Measurements from ENCODE around the gene SERPINA9. TPM values are rescaled to one million over a fixed set of nuclear protein-coding genes. Genes with fewer than 3 reads are reported as not detected.
"Not testable (repeated sequence)": the region's sequence is repeated elsewhere in the genome, so short reads cannot be mapped to it uniquely, and the experiment has no call there.

Gene SERPINA9
- total RNA-seq, 2 experiments from 2014 or later, result not detected

GRCh38 chr14:94423453-94424056 is 52.4 kb downstream of the SERPINA9 start:
- TF ChIP-seq EZH2phosphoT487 (IDR thresholded peaks at IDR 0.05; ENCODE audit: borderline replicate concordance, low read depth, low read length) (no peak), CTCF (conservative IDR thresholded peaks at IDR 0.05; ENCODE audit: low read length) (peak; percentile 90)
- CTCF ChIA-PET (ENCODE audit: unreplicated experiment), result no interaction called here
- Histone ChIP-seq H3K4me1 (ENCODE audit: insufficient read depth, low read length, poor library complexity, severe bottlenecking) (no peaks in the 10 kb centered on the region), H3K27ac (ENCODE audit: low read depth, low read length, poor library complexity, severe bottlenecking) (no peak overlapping the region), H3K79me2 (ENCODE audit: insufficient read depth, low read depth, low read length) (no peaks in the 10 kb centered on the region), H3K36me3 (ENCODE audit: insufficient read depth, low read length) (no peaks in the 10 kb centered on the region), H2AFZ (ENCODE audit: low read length) (no peak overlapping the region), H3K4me3 (ENCODE audit: low read depth, low read length, poor library complexity, severe bottlenecking) (no peak overlapping the region), H3K9me2 (ENCODE audit: insufficient read depth, low read length) (no peaks in the 10 kb centered on the region), H3K4me2 (ENCODE audit: low read length) (no peak overlapping the region), H4K20me1 (ENCODE audit: insufficient read depth, low read length) (no peaks in the 10 kb centered on the region), H3K9me3 (ENCODE audit: low read length) (no peaks in the 10 kb centered on the region)
- POLR2A ChIA-PET, result no interaction called here
- intact Hi-C loops (cut with micrococcal nuclease; ENCODE audit: unreplicated experiment), result loop anchor here (2.0 kb wide), 1 partner anchor 63 kb away; no protein-coding TSS in a partner anchor
- BruUV-seq (replicated peaks), result no TSS peak
- DNase-seq (ENCODE audit: low spot score), result peak; percentile 56

- H3K4me3 ChIP-seq (ENCODE audit: low read depth, low read length, poor library complexity, severe bottlenecking), result no peak overlapping the region
- no peak for DNase-seq (ENCODE audit: low spot score)
- H3K9me3 ChIP-seq (ENCODE audit: low read length), result no peaks in the 10 kb centered on the region
- intact Hi-C loops (cut with micrococcal nuclease; ENCODE audit: unreplicated experiment), result no loop called here
- H3K4me2 ChIP-seq (ENCODE audit: low read length), result no peak overlapping the region
- CTCF ChIA-PET (ENCODE audit: unreplicated experiment), result no interaction called here
- BruUV-seq (replicated peaks), result no TSS peak
- no peaks in the 10 kb centered on the region for H4K20me1 ChIP-seq (ENCODE audit: insufficient read depth, low read length)
- H2AFZ ChIP-seq (ENCODE audit: low read length), result no peak overlapping the region
- no peaks in the 10 kb centered on the region for H3K36me3 ChIP-seq (ENCODE audit: insufficient read depth, low read length)
- POLR2A ChIA-PET, result no interaction called here
- TF ChIP-seq EZH2phosphoT487 (IDR thresholded peaks at IDR 0.05; ENCODE audit: borderline replicate concordance, low read depth, low read length) (no peak), CTCF (conservative IDR thresholded peaks at IDR 0.05; ENCODE audit: low read length) (no peak)
- H3K27ac ChIP-seq (ENCODE audit: low read depth, low read length, poor library complexity, severe bottlenecking), result no peak overlapping the region
- H3K9me2 ChIP-seq (ENCODE audit: insufficient read depth, low read length), result no peaks in the 10 kb centered on the region
- H3K79me2 ChIP-seq (ENCODE audit: insufficient read depth, low read depth, low read length), result no peaks in the 10 kb centered on the region
- H3K4me1 ChIP-seq (ENCODE audit: insufficient read depth, low read length, poor library complexity, severe bottlenecking), result no peaks in the 10 kb centered on the region
Measured at GRCh38 chr14:94421316-94421715, 54.7 kb downstream of the SERPINA9 start.

- H3K36me3 ChIP-seq (ENCODE audit: insufficient read depth, low read length); DNase-seq (ENCODE audit: low spot score); intact Hi-C loops (cut with micrococcal nuclease; ENCODE audit: unreplicated experiment); H3K4me3 ChIP-seq (ENCODE audit: low read depth, low read length, poor library complexity, severe bottlenecking); H2AFZ ChIP-seq (ENCODE audit: low read length); H3K4me2 ChIP-seq (ENCODE audit: low read length); H4K20me1 ChIP-seq (ENCODE audit: insufficient read depth, low read length); H3K4me1 ChIP-seq (ENCODE audit: insufficient read depth, low read length, poor library complexity, severe bottlenecking); CTCF ChIA-PET (ENCODE audit: unreplicated experiment); H3K9me2 ChIP-seq (ENCODE audit: insufficient read depth, low read length); POLR2A ChIA-PET; H3K9me3 ChIP-seq (ENCODE audit: low read length); BruUV-seq (replicated peaks); H3K27ac ChIP-seq (ENCODE audit: low read depth, low read length, poor library complexity, severe bottlenecking); H3K79me2 ChIP-seq (ENCODE audit: insufficient read depth, low read depth, low read length): not testable (repeated sequence)
Measured at GRCh38 chr14:94417497-94418205, 58.3 kb downstream of the SERPINA9 start.

Other genes starting within 250 kb of the SERPINA9 start
- gene SERPINA10, start 182.9 kb downstream of the SERPINA9 start, total RNA-seq (2014; rRNA removed; shearing (Covaris generic)), result not detected in 2 replicates
- gene SERPINA10, start 182.9 kb downstream of the SERPINA9 start, total RNA-seq (2022), result not detected in 2 replicates
- not detected in 2 replicates for gene SERPINA6, start 152.9 kb downstream of the SERPINA9 start, total RNA-seq (2014; rRNA removed; shearing (Covaris generic))
- gene SERPINA6, start 152.9 kb downstream of the SERPINA9 start, total RNA-seq (2022), result not detected in 2 replicates
- not detected in 2 replicates for gene SERPINA2, start 109.5 kb downstream of the SERPINA9 start, total RNA-seq (2014; rRNA removed; shearing (Covaris generic))
- not detected in 2 replicates for gene SERPINA2, start 109.5 kb downstream of the SERPINA9 start, total RNA-seq (2022)
- gene SERPINA1, start 87.6 kb downstream of the SERPINA9 start, total RNA-seq (2014; rRNA removed; shearing (Covaris generic)), result not detected in 2 replicates
- gene SERPINA1, start 87.6 kb downstream of the SERPINA9 start, total RNA-seq (2022), result not detected in 2 replicates
- not detected in 2 replicates for gene SERPINA11, start 23.4 kb downstream of the SERPINA9 start, total RNA-seq (2014; rRNA removed; shearing (Covaris generic))
- gene SERPINA11, start 23.4 kb downstream of the SERPINA9 start, total RNA-seq (2022), result not detected in 2 replicates
- not detected in 2 replicates for gene SERPINA12, start 33.3 kb upstream of the SERPINA9 start, total RNA-seq (2014; rRNA removed; shearing (Covaris generic))
- gene SERPINA12, start 33.3 kb upstream of the SERPINA9 start, total RNA-seq (2022), result not detected in 2 replicates
- not detected in 2 replicates for gene SERPINA4, start 85.2 kb upstream of the SERPINA9 start, total RNA-seq (2014; rRNA removed; shearing (Covaris generic))
- gene SERPINA4, start 85.2 kb upstream of the SERPINA9 start, total RNA-seq (2022), result not detected in 2 replicates
- gene SERPINA5, start 105.2 kb upstream of the SERPINA9 start, total RNA-seq (2014; rRNA removed; shearing (Covaris generic)), result not detected in 2 replicates
- not detected in 2 replicates for gene SERPINA5, start 105.2 kb upstream of the SERPINA9 start, total RNA-seq (2022)
- gene SERPINA3, start 136.2 kb upstream of the SERPINA9 start, total RNA-seq (2014; rRNA removed; shearing (Covaris generic)), result not detected in 2 replicates
- gene SERPINA3, start 136.2 kb upstream of the SERPINA9 start, total RNA-seq (2022), result not detected in 2 replicates